GM12801 (cell line): Measurements from ENCODE around the gene RPS4Y2.

Source experiments
- CTCF ChIP-seq: IDR thresholded peaks from one replicate; pipeline ENCODE4 v1.5.1; 2011; ENCODE audit warnings: control low read depth; ENCODE audit not compliant: insufficient read length; ENCODE audit errors: extremely low read depth

Gene RPS4Y2

GRCh38 chrY:20784965-20785364 lies 29.1 kb downstream of the RPS4Y2 start:
- no peak for TF ChIP-seq CTCF

- no peak for TF ChIP-seq CTCF
These were observed 31.2 kb downstream of the RPS4Y2 start for GRCh38 chrY:20787076-20787475.

- TF ChIP-seq CTCF = no peak
These were observed 42.6 kb downstream of the RPS4Y2 start for GRCh38 chrY:20798351-20799049.

GRCh38 chrY:20802659-20803058 lies 46.8 kb downstream of the RPS4Y2 start:
- TF ChIP-seq CTCF = no peak

GRCh38 chrY:20806243-20806642 lies 50.3 kb downstream of the RPS4Y2 start:
- no peak for TF ChIP-seq CTCF

- no peak for TF ChIP-seq CTCF
These were observed 57.6 kb downstream of the RPS4Y2 start for GRCh38 chrY:20813459-20813858.

GRCh38 chrY:20814794-20815193 lies 58.9 kb downstream of the RPS4Y2 start:
- no peak for TF ChIP-seq CTCF

GRCh38 chrY:20817067-20817466 lies 61.2 kb downstream of the RPS4Y2 start:
- TF ChIP-seq CTCF = no peak
